Breast epithelium (tissue), 3 donors: ENCODE measurements around the gene CARS2.

ENCODE experiments used
- POLR2A ChIP-seq: fragments of 450-650 bp; IDR thresholded peaks from one replicate; pipeline ENCODE4 v1.6.1; 2016; ENCODE audit warnings: antibody characterized with exemption, mild to moderate bottlenecking, moderate library complexity
- POLR2AphosphoS5 ChIP-seq, 3 donors: sonication (generic); formaldehyde crosslinking; IDR thresholded peaks; one replicate each; pipeline ENCODE4 v1.6.1; 2017; ENCODE audit warnings: antibody characterized with exemption in 3 of 3
- TF ChIP-seq, protein P1 (sequence below), 3 donors: fragments of 450-650 bp; IDR thresholded peaks; one replicate each; pipeline ENCODE4 v1.5.1; 2016 to 2017; ENCODE audit warnings: antibody characterized with exemption in 3 of 3, mild to moderate bottlenecking in 3 of 3, moderate library complexity in 3 of 3

DNA sequence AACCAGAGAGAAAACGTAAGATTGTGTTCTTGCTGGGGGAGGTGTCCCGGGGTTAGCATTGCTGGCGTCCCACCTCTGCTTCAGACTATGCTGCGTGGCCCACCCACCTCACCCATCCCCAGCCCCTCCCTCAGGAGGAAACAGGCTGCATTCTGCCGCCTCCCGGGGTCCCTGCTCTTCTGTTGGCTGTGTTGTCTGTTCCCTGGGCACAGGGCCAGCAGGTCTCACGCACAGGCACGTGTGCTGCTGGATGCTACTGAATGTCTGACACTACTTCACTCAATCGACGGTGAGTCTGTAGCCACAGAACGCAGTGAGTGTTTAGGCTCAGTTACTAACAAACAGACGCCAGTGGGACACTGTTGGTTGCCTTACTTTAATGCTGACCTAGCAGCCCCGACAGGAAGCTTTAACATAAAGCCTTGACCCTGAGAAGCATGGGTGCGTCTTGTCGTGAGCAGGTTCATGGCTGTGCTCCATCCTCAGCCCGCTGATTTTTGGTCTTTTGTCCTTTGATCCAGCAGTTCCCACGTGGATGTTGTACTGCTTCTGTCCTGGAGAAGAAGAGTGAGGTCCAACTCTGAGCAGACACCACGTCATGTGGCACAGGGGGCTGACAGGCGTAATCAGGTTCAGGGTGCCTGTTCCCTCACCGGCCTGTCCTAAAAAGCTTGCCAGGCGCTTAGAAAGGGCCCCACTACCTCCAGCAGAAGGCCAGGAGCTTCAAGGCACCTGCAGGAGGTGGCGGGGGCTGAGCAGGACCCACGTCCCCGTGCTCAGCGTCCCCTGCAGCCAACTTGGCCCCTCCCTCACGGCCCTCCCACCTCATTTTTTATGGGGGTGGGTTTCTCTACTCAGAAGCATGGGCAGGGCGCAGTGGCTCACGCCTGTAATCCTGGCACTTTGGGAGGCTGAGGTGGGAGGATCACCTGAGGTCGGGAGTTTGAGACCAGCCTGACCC lies 64.6 kb downstream of the CARS2 start:
- TF ChIP-seq, protein P1, sequence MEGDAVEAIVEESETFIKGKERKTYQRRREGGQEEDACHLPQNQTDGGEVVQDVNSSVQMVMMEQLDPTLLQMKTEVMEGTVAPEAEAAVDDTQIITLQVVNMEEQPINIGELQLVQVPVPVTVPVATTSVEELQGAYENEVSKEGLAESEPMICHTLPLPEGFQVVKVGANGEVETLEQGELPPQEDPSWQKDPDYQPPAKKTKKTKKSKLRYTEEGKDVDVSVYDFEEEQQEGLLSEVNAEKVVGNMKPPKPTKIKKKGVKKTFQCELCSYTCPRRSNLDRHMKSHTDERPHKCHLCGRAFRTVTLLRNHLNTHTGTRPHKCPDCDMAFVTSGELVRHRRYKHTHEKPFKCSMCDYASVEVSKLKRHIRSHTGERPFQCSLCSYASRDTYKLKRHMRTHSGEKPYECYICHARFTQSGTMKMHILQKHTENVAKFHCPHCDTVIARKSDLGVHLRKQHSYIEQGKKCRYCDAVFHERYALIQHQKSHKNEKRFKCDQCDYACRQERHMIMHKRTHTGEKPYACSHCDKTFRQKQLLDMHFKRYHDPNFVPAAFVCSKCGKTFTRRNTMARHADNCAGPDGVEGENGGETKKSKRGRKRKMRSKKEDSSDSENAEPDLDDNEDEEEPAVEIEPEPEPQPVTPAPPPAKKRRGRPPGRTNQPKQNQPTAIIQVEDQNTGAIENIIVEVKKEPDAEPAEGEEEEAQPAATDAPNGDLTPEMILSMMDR (IDR thresholded peaks at IDR 0.05) = no peak
- TF ChIP-seq POLR2A = no peak
- no peak for TF ChIP-seq POLR2AphosphoS5 (IDR thresholded peaks at IDR 0.05)
